B cell (primary cell): ENCODE data around the gene SMTN.

Experiments used
- EZH2 ChIP-seq: IDR thresholded peaks from 2 replicates; pipeline ENCODE4 v1.6.1; 2012; ENCODE audit warnings: borderline replicate concordance, low read depth, mild to moderate bottlenecking, moderate library complexity, low read length; ENCODE audit not compliant: insufficient read depth, poor library complexity, severe bottlenecking
- TF ChIP-seq, protein P1 (sequence below): fragments of 200-600 bp; IDR thresholded peaks from one replicate; pipeline ENCODE4 v1.8.0; 2022; ENCODE audit warnings: antibody characterized with exemption, mild to moderate bottlenecking

DNA sequence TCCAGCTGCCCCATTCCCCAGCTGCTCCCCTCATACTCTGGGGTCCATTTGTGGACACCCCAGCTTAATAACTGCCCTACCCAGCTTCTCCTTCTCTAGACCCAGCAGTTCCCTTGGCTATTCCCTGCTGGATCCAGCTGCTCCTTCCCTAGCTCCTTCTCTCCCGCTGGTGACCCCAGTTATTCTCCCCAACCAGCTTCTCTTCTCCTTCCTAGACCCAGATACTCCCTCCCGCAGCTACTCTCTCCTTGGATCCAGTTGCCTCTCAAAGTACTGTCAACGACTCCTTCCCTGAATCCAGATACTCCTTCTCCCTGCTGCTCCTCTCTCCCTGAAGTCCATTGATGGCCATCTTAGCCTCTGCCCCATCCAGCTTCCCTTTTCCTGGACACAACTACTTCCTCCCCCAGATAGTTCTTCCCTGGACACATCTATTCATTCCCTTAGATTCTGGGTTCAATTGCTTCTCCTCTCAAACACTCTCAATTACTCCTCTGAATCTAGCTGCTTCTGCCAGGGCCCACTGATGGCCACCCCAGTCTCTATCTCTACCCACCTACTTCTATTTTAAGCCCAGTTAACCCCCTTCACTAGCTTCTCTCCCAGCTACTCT lies 14.6 kb downstream of the SMTN start:
- TF ChIP-seq, protein P1, sequence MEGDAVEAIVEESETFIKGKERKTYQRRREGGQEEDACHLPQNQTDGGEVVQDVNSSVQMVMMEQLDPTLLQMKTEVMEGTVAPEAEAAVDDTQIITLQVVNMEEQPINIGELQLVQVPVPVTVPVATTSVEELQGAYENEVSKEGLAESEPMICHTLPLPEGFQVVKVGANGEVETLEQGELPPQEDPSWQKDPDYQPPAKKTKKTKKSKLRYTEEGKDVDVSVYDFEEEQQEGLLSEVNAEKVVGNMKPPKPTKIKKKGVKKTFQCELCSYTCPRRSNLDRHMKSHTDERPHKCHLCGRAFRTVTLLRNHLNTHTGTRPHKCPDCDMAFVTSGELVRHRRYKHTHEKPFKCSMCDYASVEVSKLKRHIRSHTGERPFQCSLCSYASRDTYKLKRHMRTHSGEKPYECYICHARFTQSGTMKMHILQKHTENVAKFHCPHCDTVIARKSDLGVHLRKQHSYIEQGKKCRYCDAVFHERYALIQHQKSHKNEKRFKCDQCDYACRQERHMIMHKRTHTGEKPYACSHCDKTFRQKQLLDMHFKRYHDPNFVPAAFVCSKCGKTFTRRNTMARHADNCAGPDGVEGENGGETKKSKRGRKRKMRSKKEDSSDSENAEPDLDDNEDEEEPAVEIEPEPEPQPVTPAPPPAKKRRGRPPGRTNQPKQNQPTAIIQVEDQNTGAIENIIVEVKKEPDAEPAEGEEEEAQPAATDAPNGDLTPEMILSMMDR = no peak
- no peak for TF ChIP-seq EZH2
